Lower lobe of right lung (tissue), 2 donors: ENCODE results near the gene GRIK1. TPM values are rescaled to one million over a fixed set of nuclear protein-coding genes. Genes with fewer than 3 reads are reported as not detected.

Experiments used
- ATAC-seq, 2 donors: fragments of 200-7000 bp; cut with Tn5 transposase; one replicate each; pipeline ENCODE4 v1.9.1; 2020 to 2022; ENCODE audit warnings: mild to moderate bottlenecking in 2 of 2, moderate library complexity in 2 of 2
- DNase-seq: peaks from one replicate; pipeline ENCODE4 v3.0.0-alpha.2; 2020
- H3K27ac ChIP-seq: fragments of 200-600 bp; one replicate; pipeline ENCODE4 v1.8.0; 2022
- H3K27me3 ChIP-seq: fragments of 200-600 bp; one replicate; pipeline ENCODE4 v1.8.0; 2022; ENCODE audit warnings: low read depth
- H3K36me3 ChIP-seq: fragments of 200-600 bp; one replicate; pipeline ENCODE4 v1.8.0; 2022; ENCODE audit warnings: mild to moderate bottlenecking
- H3K4me1 ChIP-seq: fragments of 200-600 bp; one replicate; pipeline ENCODE4 v1.8.0; 2022
- H3K4me3 ChIP-seq: fragments of 200-600 bp; one replicate; pipeline ENCODE4 v1.8.0; 2022; ENCODE audit warnings: mild to moderate bottlenecking
- H3K9me3 ChIP-seq: fragments of 200-600 bp; one replicate; pipeline ENCODE4 v1.8.0; 2022
- CTCF ChIP-seq: fragments of 200-600 bp; IDR thresholded peaks from one replicate; pipeline ENCODE4 v1.8.0; 2022; ENCODE audit warnings: antibody characterized with exemption, mild to moderate bottlenecking
- intact Hi-C: fragments of 100-400 bp; cut with DNase I; formaldehyde crosslinking; loops from one replicate; pipeline ENCODE4 v1.11.0; 2022
- total RNA-seq: library from RNA; stranded (reverse); fragmentation: NEBNext Ultra II Directional; extraction: Animal tissue kit (Norgen Biotek cat#: 25700); gene quantifications from one replicate; pipeline ENCODE4 v1.2.1, GENCODE V29; 2021
- donor health status: DM: no; HTN: yes; CAD: no; lungs with severe emphysema.

GRIK1 gene
- total RNA-seq, 1 donor from 2014 or later: not detected

GRCh38 chr21:29819675-29820326 lies 120.0 kb downstream of the GRIK1 start:
- no peaks in the 10 kb centered on the region for H3K4me1 ChIP-seq
- intact Hi-C loops: no loop called here
- H3K4me3 ChIP-seq: no peak overlapping the region
- H3K27me3 ChIP-seq: no peaks in the 10 kb centered on the region
- ATAC-seq (no peak), DNase-seq (no peak)
- no peaks in the 10 kb centered on the region for H3K9me3 ChIP-seq
- H3K27ac ChIP-seq: no peak overlapping the region
- TF ChIP-seq CTCF: no peak
- H3K36me3 ChIP-seq: no peaks in the 10 kb centered on the region

- Histone ChIP-seq H3K4me3 (no peak overlapping the region), H3K4me1 (no peaks in the 10 kb centered on the region), H3K27ac (no peak overlapping the region), H3K27me3 (no peaks in the 10 kb centered on the region), H3K36me3 (no peaks in the 10 kb centered on the region), H3K9me3 (no peaks in the 10 kb centered on the region)
- intact Hi-C loops: no loop called here
- DNase-seq (no peak), ATAC-seq (no peak)
- TF ChIP-seq CTCF: no peak
Measured at GRCh38 chr21:29818383-29818921, 121.3 kb downstream of the GRIK1 start.

GRCh38 chr21:29817450-29817849 lies 122.3 kb downstream of the GRIK1 start:
- no peak overlapping the region for H3K27ac ChIP-seq
- no peaks in the 10 kb centered on the region for H3K27me3 ChIP-seq
- no peak for ATAC-seq
- no peaks in the 10 kb centered on the region for H3K9me3 ChIP-seq
- no peak overlapping the region for H3K4me3 ChIP-seq
- H3K36me3 ChIP-seq: no peaks in the 10 kb centered on the region
- H3K4me1 ChIP-seq: no peaks in the 10 kb centered on the region
- no peak for DNase-seq
- intact Hi-C loops: no loop called here
- no peak for TF ChIP-seq CTCF

GRCh38 chr21:29812947-29813346 lies 126.8 kb downstream of the GRIK1 start:
- H3K4me3 ChIP-seq: no peak overlapping the region
- no peaks in the 10 kb centered on the region for H3K36me3 ChIP-seq
- ATAC-seq: no peak
- H3K27ac ChIP-seq: no peak overlapping the region
- no peaks in the 10 kb centered on the region for H3K27me3 ChIP-seq
- no peak for TF ChIP-seq CTCF
- no peaks in the 10 kb centered on the region for H3K4me1 ChIP-seq
- H3K9me3 ChIP-seq: no peaks in the 10 kb centered on the region
- no peak for DNase-seq
- intact Hi-C loops: no loop called here

- Histone ChIP-seq H3K27me3 (no peaks in the 10 kb centered on the region), H3K27ac (no peak overlapping the region), H3K9me3 (no peaks in the 10 kb centered on the region), H3K4me3 (no peak overlapping the region), H3K4me1 (no peaks in the 10 kb centered on the region), H3K36me3 (no peaks in the 10 kb centered on the region)
- no peak for TF ChIP-seq CTCF
- ATAC-seq: no peak
- intact Hi-C loops: no loop called here
- no peak for DNase-seq
Measured at GRCh38 chr21:29810871-29811270, 128.9 kb downstream of the GRIK1 start.
